H9 (cell line): Measurements from ENCODE around the gene NEK11. TPM values are rescaled to one million over a fixed set of nuclear protein-coding genes. Genes with fewer than 3 reads are reported as not detected.

ENCODE experiments used
- DNase-seq: peaks from one replicate; pipeline ENCODE4 v3.0.0-alpha.2; 2017
- H2AFZ ChIP-seq: one replicate; pipeline ENCODE4 v1.6.1; 2013; ENCODE audit warnings: mild to moderate bottlenecking, low read length, control low read depth, moderate library complexity
- H2AK5ac ChIP-seq: 2 replicates; pipeline ENCODE4 v1.6.1; 2013; ENCODE audit warnings: low read length, control low read depth, mixed read lengths; ENCODE audit not compliant: insufficient read length
- H2BK120ac ChIP-seq: one replicate; pipeline ENCODE4 v1.6.1; 2013; ENCODE audit warnings: low read depth, mild to moderate bottlenecking, low read length, control low read depth, inconsistent platforms; ENCODE audit not compliant: poor library complexity, severe bottlenecking
- H2BK12ac ChIP-seq: 2 replicates; pipeline ENCODE4 v1.6.1; 2013; ENCODE audit warnings: low read length, control low read depth, mixed read lengths, low read depth; ENCODE audit not compliant: insufficient read length
- H2BK15ac ChIP-seq: 2 replicates; pipeline ENCODE4 v1.6.1; 2013; ENCODE audit warnings: low read depth, low read length, control low read depth
- H2BK20ac ChIP-seq: one replicate; pipeline ENCODE4 v1.6.1; 2013; ENCODE audit warnings: low read depth, mild to moderate bottlenecking, low read length, control low read depth, inconsistent platforms; ENCODE audit not compliant: poor library complexity, severe bottlenecking
- H2BK5ac ChIP-seq: 2 replicates; pipeline ENCODE4 v1.6.1; 2013; ENCODE audit warnings: low read length, control low read depth, mixed read lengths; ENCODE audit not compliant: insufficient read length
- H3K14ac ChIP-seq: 2 replicates; pipeline ENCODE4 v1.6.1; 2013; ENCODE audit warnings: low read length, control low read depth; ENCODE audit not compliant: insufficient read depth
- H3K18ac ChIP-seq: 2 replicates; pipeline ENCODE4 v1.6.1; 2013; ENCODE audit warnings: low read depth, mild to moderate bottlenecking, mixed read lengths, low read length, control low read depth; ENCODE audit not compliant: insufficient read length
- H3K23ac ChIP-seq: 2 replicates; pipeline ENCODE4 v1.6.1; 2013; ENCODE audit warnings: low read length, control low read depth, mixed read lengths, low read depth; ENCODE audit not compliant: insufficient read length
- H3K23me2 ChIP-seq: 2 replicates; pipeline ENCODE4 v1.6.1; 2013; ENCODE audit warnings: low read depth, mild to moderate bottlenecking, mixed read lengths, low read length, control low read depth; ENCODE audit not compliant: insufficient read length, poor library complexity, severe bottlenecking
- H3K27ac ChIP-seq: 2 replicates; pipeline ENCODE4 v1.5.1; 2013; ENCODE audit warnings: low read length, control low read depth, mixed read lengths, low read depth; ENCODE audit not compliant: insufficient read length
- H3K27me3 ChIP-seq: 2 replicates; pipeline ENCODE4 v1.6.1; 2013; ENCODE audit warnings: low read length, control low read depth, inconsistent platforms; ENCODE audit not compliant: insufficient read depth
- H3K4ac ChIP-seq: 2 replicates; pipeline ENCODE4 v1.6.1; 2013; ENCODE audit warnings: low read depth, mild to moderate bottlenecking, control low read depth, inconsistent platforms, low read length, moderate library complexity
- H3K4me1 ChIP-seq: 2 replicates; pipeline ENCODE4 v1.6.1; 2013; ENCODE audit warnings: low read length, control low read depth, inconsistent platforms; ENCODE audit not compliant: insufficient read depth
- H3K4me2 ChIP-seq: 2 replicates; pipeline ENCODE4 v1.6.1; 2013; ENCODE audit warnings: low read length, control low read depth, mixed read lengths; ENCODE audit not compliant: insufficient read length, insufficient read depth
- H3K56ac ChIP-seq: 2 replicates; pipeline ENCODE4 v1.6.1; 2013; ENCODE audit warnings: low read depth, mild to moderate bottlenecking, mixed read lengths, low read length, control low read depth; ENCODE audit not compliant: insufficient read length
- H3K79me1 ChIP-seq: 2 replicates; pipeline ENCODE4 v1.6.1; 2013; ENCODE audit warnings: low read depth, mild to moderate bottlenecking, moderate library complexity, low read length, control low read depth, inconsistent platforms; ENCODE audit not compliant: insufficient read depth, poor library complexity, severe bottlenecking
- H3K79me2 ChIP-seq: 2 replicates; pipeline ENCODE4 v1.6.1; 2013; ENCODE audit warnings: low read length, control low read depth, inconsistent platforms; ENCODE audit not compliant: insufficient read depth
- H3K9ac ChIP-seq: 2 replicates; pipeline ENCODE4 v1.6.1; 2013; ENCODE audit warnings: low read length, control low read depth, mixed read lengths; ENCODE audit not compliant: insufficient read length; ENCODE audit errors: extremely low read depth
- H3K9me3 ChIP-seq: one replicate; pipeline ENCODE4 v1.6.1; 2013; ENCODE audit warnings: low read depth, low read length, inconsistent platforms; ENCODE audit not compliant: control insufficient read depth
- H3T11ph ChIP-seq: one replicate; pipeline ENCODE4 v1.6.1; 2013; ENCODE audit warnings: mild to moderate bottlenecking, low read length, control low read depth, inconsistent platforms
- H4K20me1 ChIP-seq: one replicate; pipeline ENCODE4 v1.6.1; 2013; ENCODE audit not compliant: control insufficient read depth, insufficient read length, insufficient read depth
- H4K5ac ChIP-seq: 2 replicates; pipeline ENCODE4 v1.6.1; 2013; ENCODE audit warnings: low read depth, mild to moderate bottlenecking, mixed read lengths, low read length, control low read depth; ENCODE audit not compliant: insufficient read length
- H4K8ac ChIP-seq: replicated peaks from 2 replicates; pipeline ENCODE4 v1.6.1; 2013; ENCODE audit warnings: low read length, control low read depth, mixed read lengths, low read depth; ENCODE audit not compliant: insufficient read length
- H4K91ac ChIP-seq: 2 replicates; pipeline ENCODE4 v1.6.1; 2013; ENCODE audit warnings: low read depth, mild to moderate bottlenecking, moderate library complexity, mixed read lengths, low read length, control low read depth; ENCODE audit not compliant: insufficient read length
- H3K27ac Mint-ChIP-seq, 3 experiments: 2 replicates in 2 of 3; 3 replicates in 1 of 3; pipeline ENCODE4 v1.8.0; 2020 to 2021; ENCODE audit warnings: mixed read lengths in 3 of 3, mild to moderate bottlenecking in 1 of 3, moderate library complexity in 1 of 3
- H3K27me3 Mint-ChIP-seq: 2 replicates; pipeline ENCODE4 v1.8.0; 2021; ENCODE audit warnings: low read depth, mild to moderate bottlenecking, moderate library complexity, mixed read lengths
- H3K36me3 Mint-ChIP-seq, 3 experiments: 2 replicates in 2 of 3; 3 replicates in 1 of 3; pipeline ENCODE4 v1.8.0; 2020 to 2021; ENCODE audit warnings: low read depth in 3 of 3, mixed read lengths in 3 of 3; ENCODE audit not compliant: insufficient read depth in 1 of 3
- H3K4me1 Mint-ChIP-seq, 2 experiments: 2 replicates each; pipeline ENCODE4 v1.8.0; 2020; ENCODE audit warnings: mixed read lengths in 2 of 2
- H3K4me3 Mint-ChIP-seq, 2 experiments: 2 replicates in 1 of 2; 3 replicates in 1 of 2; pipeline ENCODE4 v1.8.0; 2020 to 2021; ENCODE audit warnings: mild to moderate bottlenecking in 2 of 2, mixed read lengths in 2 of 2, moderate library complexity in 1 of 2
- H3K9me3 Mint-ChIP-seq, 2 experiments: 2 replicates in 1 of 2; 3 replicates in 1 of 2; pipeline ENCODE4 v1.8.0; 2020; ENCODE audit warnings: mild to moderate bottlenecking in 2 of 2, mixed read lengths in 2 of 2, moderate library complexity in 1 of 2
- CTCF ChIP-seq: fragments of 200-600 bp; sonication (generic); conservative IDR thresholded peaks from 3 replicates; pipeline ENCODE4 v1.8.0; 2021; ENCODE audit warnings: antibody characterized with exemption, mild to moderate bottlenecking
- WGBS: extraction: QIAGEN DNeasy Blood & Tissue Kit; methylation state at CpG from one replicate; pipeline ENCODE4 v1.1.7; 2013; ENCODE audit warnings: missing lambda C conversion rate, low lambda C conversion rate, mixed read lengths; ENCODE audit not compliant: insufficient read length; ENCODE audit errors: extremely low coverage; 5-methylcytosine and 5-hydroxymethylcytosine counted together
- total RNA-seq: library from RNA; stranded (reverse); gene quantifications from 2 replicates; pipeline ENCODE4 v1.2.1, GENCODE V29; 2021

The NEK11 gene
- total RNA-seq, 1 experiment from 2014 or later: 2.5 TPM

- Histone ChIP-seq H3K27me3 (no peaks in the 10 kb centered on the region), H3K14ac (no peak overlapping the region), H4K5ac (no peak overlapping the region), H3K4me1 (no peaks in the 10 kb centered on the region), H2BK5ac (no peak overlapping the region), H3K18ac (no peak overlapping the region), H4K20me1 (no peaks in the 10 kb centered on the region), H4K91ac (no peak overlapping the region), H4K8ac (no peak overlapping the region), H3K79me2 (no peaks in the 10 kb centered on the region), H3K4ac (no peak overlapping the region), H3K23me2 (no peaks in the 10 kb centered on the region), H2BK12ac (no peak overlapping the region), H3K9ac (no peak overlapping the region), H2BK120ac (no peak overlapping the region), H2BK20ac (no peak overlapping the region), H3K23ac (no peak overlapping the region), H3K4me2 (no peak overlapping the region), H2AK5ac (no peak overlapping the region), H3K79me1 (no peaks in the 10 kb centered on the region), H2AFZ (no peak overlapping the region), H3K56ac (no peak overlapping the region), H3K9me3 (no peaks in the 10 kb centered on the region), H3T11ph (no peak overlapping the region), H3K27ac (no peak overlapping the region), H2BK15ac (no peak overlapping the region)
- no peak for TF ChIP-seq CTCF
- peaks cover 0 to 5% of the 10 kb centered on the region in 2 experiments; a peak in 2 of 4 replicates for H3K4me1 Mint-ChIP-seq
- H3K27me3 Mint-ChIP-seq: no peaks in the 10 kb centered on the region
- no CpG with 5 or more reads among the region's 5 CpGs for WGBS
- H3K27ac Mint-ChIP-seq: no peak overlapping the region
- H3K4me3 Mint-ChIP-seq: no peak overlapping the region
- no peaks in the 10 kb centered on the region for H3K36me3 Mint-ChIP-seq
- H3K9me3 Mint-ChIP-seq: no peaks in the 10 kb centered on the region; a peak in 1 of 5 replicates
- no peak for DNase-seq
Observed at GRCh38 chr3:131224886-131225550, 198.3 kb downstream of the NEK11 start.
